HG03045 (cell line): Measurements from ENCODE around the gene ADAMTSL1.

ENCODE experiments used
- ATAC-seq: cut with Tn5 transposase; IDR thresholded peaks from one replicate; pipeline ENCODE4 v1.9.1; 2021; ENCODE audit warnings: mild to moderate bottlenecking, moderate library complexity; ENCODE audit not compliant: unreplicated experiment

Gene ADAMTSL1

GRCh38 chr9:18759827-18760226 is 285.9 kb downstream of the ADAMTSL1 start:
- ATAC-seq: no peak

GRCh38 chr9:18761742-18762300 is 287.9 kb downstream of the ADAMTSL1 start:
- no peak for ATAC-seq

- no peak for ATAC-seq
Observed at GRCh38 chr9:18766989-18767550, 293.1 kb downstream of the ADAMTSL1 start.

- ATAC-seq: peak; percentile 90
Observed at GRCh38 chr9:18768951-18769622, 295.1 kb downstream of the ADAMTSL1 start.

- ATAC-seq: no peak
Observed at GRCh38 chr9:18770131-18770908, 296.4 kb downstream of the ADAMTSL1 start.

GRCh38 chr9:18771011-18771410 is 297.1 kb downstream of the ADAMTSL1 start:
- no peak for ATAC-seq

- ATAC-seq: no peak
Observed at GRCh38 chr9:18771763-18772162, 297.8 kb downstream of the ADAMTSL1 start.

GRCh38 chr9:18775241-18775640 is 301.3 kb downstream of the ADAMTSL1 start:
- ATAC-seq: no peak

- ATAC-seq: no peak
Observed at GRCh38 chr9:18775930-18776329, 302.0 kb downstream of the ADAMTSL1 start.

- no peak for ATAC-seq
Observed at GRCh38 chr9:18776836-18777820, 303.2 kb downstream of the ADAMTSL1 start.

- no peak for ATAC-seq
Observed at GRCh38 chr9:18778147-18778546, 304.2 kb downstream of the ADAMTSL1 start.

- no peak for ATAC-seq
Observed at GRCh38 chr9:18778846-18779245, 304.9 kb downstream of the ADAMTSL1 start.

GRCh38 chr9:18783909-18784308 is 310.0 kb downstream of the ADAMTSL1 start:
- no peak for ATAC-seq

- no peak for ATAC-seq
Observed at GRCh38 chr9:18785604-18786003, 311.7 kb downstream of the ADAMTSL1 start.

- ATAC-seq: no peak
Observed at GRCh38 chr9:18786196-18786595, 312.2 kb downstream of the ADAMTSL1 start.

- no peak for ATAC-seq
Observed at GRCh38 chr9:18786911-18787650, 313.1 kb downstream of the ADAMTSL1 start.

GRCh38 chr9:18788256-18788655 is 314.3 kb downstream of the ADAMTSL1 start:
- no peak for ATAC-seq

- no peak for ATAC-seq
Observed at GRCh38 chr9:18791074-18791473, 317.1 kb downstream of the ADAMTSL1 start.

- no peak for ATAC-seq
Observed at GRCh38 chr9:18793122-18793521, 319.2 kb downstream of the ADAMTSL1 start.
